ENCODE results near the gene ADGRF1. TPM values are rescaled to one million over a fixed set of nuclear protein-coding genes. Genes with fewer than 3 reads are reported as not detected.

The ADGRF1 gene
- total RNA-seq, 2 donors from 2014 or later, result not detected

DNA sequence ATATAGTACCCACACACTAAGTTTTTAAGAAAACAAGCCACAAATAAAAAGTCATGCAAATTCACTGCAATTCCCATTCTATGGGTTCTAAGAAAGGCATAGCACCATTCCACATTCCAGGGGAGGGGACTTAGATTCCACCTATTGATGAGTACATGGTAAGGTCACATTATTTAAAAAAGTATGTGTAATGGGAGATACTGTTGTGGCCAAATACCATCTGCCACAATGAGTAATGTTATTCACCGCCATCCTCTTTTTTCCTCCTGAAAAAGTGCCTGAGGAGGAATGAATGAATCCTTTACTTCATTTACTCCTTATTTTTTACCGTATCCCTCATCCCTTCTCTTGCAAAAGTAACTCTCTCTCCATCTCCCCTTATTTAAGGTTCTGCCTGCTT is 27.0 kb upstream of the ADGRF1 start:
- TF ChIP-seq, protein P1, sequence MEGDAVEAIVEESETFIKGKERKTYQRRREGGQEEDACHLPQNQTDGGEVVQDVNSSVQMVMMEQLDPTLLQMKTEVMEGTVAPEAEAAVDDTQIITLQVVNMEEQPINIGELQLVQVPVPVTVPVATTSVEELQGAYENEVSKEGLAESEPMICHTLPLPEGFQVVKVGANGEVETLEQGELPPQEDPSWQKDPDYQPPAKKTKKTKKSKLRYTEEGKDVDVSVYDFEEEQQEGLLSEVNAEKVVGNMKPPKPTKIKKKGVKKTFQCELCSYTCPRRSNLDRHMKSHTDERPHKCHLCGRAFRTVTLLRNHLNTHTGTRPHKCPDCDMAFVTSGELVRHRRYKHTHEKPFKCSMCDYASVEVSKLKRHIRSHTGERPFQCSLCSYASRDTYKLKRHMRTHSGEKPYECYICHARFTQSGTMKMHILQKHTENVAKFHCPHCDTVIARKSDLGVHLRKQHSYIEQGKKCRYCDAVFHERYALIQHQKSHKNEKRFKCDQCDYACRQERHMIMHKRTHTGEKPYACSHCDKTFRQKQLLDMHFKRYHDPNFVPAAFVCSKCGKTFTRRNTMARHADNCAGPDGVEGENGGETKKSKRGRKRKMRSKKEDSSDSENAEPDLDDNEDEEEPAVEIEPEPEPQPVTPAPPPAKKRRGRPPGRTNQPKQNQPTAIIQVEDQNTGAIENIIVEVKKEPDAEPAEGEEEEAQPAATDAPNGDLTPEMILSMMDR (IDR thresholded peaks at IDR 0.05), result no peak
- no peaks in the 10 kb centered on the region for H3K9me3 ChIP-seq
- H3K27ac ChIP-seq, result no peak overlapping the region
- H3K27me3 ChIP-seq, result no peaks in the 10 kb centered on the region
- H3K4me1 ChIP-seq, result no peaks in the 10 kb centered on the region
- DNase-seq (ENCODE audit: low spot score), result no peak
- H3K4me3 ChIP-seq, result no peak overlapping the region
- H3K36me3 ChIP-seq, result no peaks in the 10 kb centered on the region

DNA sequence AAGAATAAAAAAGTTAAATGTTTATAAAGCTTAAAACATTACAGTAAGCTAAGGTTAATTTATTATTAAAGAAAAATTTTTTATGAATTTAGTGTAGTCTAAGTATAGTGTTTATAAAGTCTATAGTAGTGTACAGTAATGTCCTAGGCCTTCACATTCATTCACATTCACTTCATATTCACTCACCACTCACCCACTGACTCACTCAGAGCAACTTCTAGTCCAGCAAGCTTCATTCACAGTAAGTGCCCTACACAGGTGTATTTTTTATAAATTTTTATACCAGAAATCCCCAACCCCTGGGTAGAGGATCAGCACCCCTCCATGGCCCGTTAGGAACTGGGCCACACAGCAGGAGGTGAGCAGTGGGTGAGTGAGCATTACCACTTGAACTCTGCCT is 24.3 kb upstream of the ADGRF1 start:
- no peaks in the 10 kb centered on the region for H3K36me3 ChIP-seq
- H3K4me3 ChIP-seq, result no peak overlapping the region
- TF ChIP-seq, protein P1 (IDR thresholded peaks at IDR 0.05), result no peak
- H3K4me1 ChIP-seq, result peaks cover 0 to 6% of the 10 kb centered on the region in 2 donors
- H3K9me3 ChIP-seq, result no peaks in the 10 kb centered on the region
- no peaks in the 10 kb centered on the region for H3K27me3 ChIP-seq
- H3K27ac ChIP-seq, result no peak overlapping the region
- DNase-seq (ENCODE audit: low spot score), result no peak

DNA sequence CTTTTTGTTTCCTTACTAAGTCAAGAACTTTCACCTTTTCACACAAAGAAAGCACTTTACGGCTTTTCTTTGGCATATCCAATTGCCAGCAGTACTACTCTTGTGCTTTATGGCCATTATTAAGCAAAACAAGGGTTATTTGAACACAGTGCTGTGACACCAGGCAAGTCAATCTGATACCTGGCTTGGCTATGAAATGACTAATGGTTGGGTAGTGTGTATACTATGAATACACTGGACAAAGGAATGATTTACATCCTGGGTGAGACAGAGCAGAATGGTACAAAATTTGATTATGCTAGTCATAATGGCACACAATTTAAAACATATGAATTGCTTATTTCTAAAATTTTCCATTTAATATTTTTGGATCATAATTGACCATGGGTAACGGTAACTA is 22.1 kb upstream of the ADGRF1 start:
- Histone ChIP-seq H3K27me3 (no peaks in the 10 kb centered on the region), H3K4me3 (no peak overlapping the region), H3K27ac (no peak overlapping the region), H3K9me3 (no peaks in the 10 kb centered on the region), H3K4me1 (peaks cover 0 to 8% of the 10 kb centered on the region in 2 donors), H3K36me3 (no peaks in the 10 kb centered on the region)
- no peak for DNase-seq (ENCODE audit: low spot score)
- TF ChIP-seq, protein P1 (IDR thresholded peaks at IDR 0.05), result no peak

DNA sequence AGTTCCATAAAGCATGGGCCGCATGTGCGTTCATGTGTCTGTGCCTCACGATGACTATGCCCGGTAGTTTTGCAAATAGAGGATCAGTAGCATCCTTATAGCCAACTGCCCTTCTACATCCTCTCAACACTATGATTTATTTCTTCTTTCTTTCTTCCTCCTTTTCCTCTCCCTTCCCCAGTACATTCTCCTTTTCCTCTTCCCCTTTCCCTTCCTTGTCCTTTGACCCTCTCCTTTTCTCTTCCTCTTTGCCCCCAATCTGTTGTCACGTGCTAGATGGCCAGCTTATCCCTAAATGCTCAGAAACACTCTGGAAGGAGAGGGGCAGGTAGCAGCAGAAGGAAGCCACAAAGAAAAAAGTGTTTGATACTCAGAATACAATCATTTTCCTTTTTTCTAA is 20.2 kb upstream of the ADGRF1 start:
- TF ChIP-seq, protein P1 (IDR thresholded peaks at IDR 0.05), result no peak

DNA sequence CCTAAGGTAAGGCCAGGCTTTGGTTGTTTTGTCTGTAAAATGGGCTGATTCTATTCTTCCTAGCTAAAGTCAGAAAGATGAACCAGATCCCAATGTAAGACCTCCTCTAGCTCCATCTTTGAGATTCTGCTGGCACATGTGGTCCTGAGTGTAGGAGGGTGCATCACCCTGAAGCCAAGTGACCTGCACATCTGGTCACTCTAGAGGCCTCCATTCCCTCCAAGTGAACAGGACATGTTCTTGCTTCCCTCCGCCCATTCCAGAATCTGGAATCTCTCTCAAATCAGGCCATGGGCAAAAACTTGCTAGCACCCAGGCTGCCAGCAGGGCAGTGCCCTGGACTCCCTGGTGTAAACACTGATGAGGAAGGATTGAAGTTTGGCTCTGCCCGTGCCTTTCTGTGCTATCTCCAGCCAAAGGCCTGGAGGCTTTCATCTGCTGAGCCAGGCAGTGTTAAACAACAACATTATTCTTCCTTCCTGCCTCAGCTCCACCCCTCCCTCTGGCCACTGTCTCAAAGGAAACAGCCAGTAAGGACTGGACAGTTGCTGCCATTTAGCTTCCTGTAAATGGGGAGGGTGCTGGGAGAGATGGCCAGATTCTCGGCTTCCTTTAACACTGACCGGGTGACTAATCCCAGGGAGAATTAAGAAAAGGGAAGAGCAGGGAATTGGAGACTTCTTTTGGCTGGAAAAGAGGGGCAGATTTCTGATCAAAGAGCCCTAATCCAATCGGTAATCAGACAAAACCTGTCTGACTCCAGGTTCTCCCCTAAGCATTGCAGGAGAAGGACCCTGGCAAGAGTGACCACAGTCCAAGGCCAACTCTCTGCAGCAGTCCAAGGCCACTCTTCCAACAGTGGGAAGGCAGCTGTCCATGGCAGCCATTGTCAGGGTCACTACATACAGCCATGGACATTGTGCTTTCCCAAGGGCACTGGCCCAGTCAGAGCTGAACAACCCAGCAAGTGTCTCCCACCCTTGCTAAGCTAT is 19.5 kb upstream of the ADGRF1 start:
- DNase-seq (ENCODE audit: low spot score), result no peak
- H3K27ac ChIP-seq, result no peak overlapping the region

More for the DNA sequence above, 20.2 kb upstream of the ADGRF1 start:
- H3K36me3 ChIP-seq, result no peaks in the 10 kb centered on the region
- H3K4me3 ChIP-seq, result no peak overlapping the region
- H3K4me1 ChIP-seq, result peaks cover 0 to 8% of the 10 kb centered on the region in 2 donors
- no peaks in the 10 kb centered on the region for H3K9me3 ChIP-seq
- H3K27ac ChIP-seq, result no peak overlapping the region
- DNase-seq (ENCODE audit: low spot score), result no peak
- H3K27me3 ChIP-seq, result no peaks in the 10 kb centered on the region

More for the DNA sequence above, 19.5 kb upstream of the ADGRF1 start:
- Histone ChIP-seq H3K9me3 (no peaks in the 10 kb centered on the region), H3K4me3 (no peak overlapping the region), H3K27me3 (no peaks in the 10 kb centered on the region), H3K4me1 (peaks cover 0 to 8% of the 10 kb centered on the region in 2 donors), H3K36me3 (no peaks in the 10 kb centered on the region)
- TF ChIP-seq, protein P1 (IDR thresholded peaks at IDR 0.05), result no peak

Measured in right atrium auricular region (tissue), 2 donors.